ENCODE measurements around the gene MSLN. TPM values are rescaled to one million over a fixed set of nuclear protein-coding genes. Genes with fewer than 3 reads are reported as not detected.

Gene MSLN
- total and polyA plus RNA-seq, 2 donors (not counting 3 experiments of a cell fraction or from before 2014, with no cell fraction given): not detected

- Histone ChIP-seq H3K9ac (replicated peaks; ENCODE audit: extremely low read depth, insufficient read depth, low read length) (no peak overlapping the region), H3K9me1 (replicated peaks; ENCODE audit: control insufficient read depth, extremely low read depth, insufficient read depth, low read length) (no peaks in the 10 kb centered on the region), H3K9me3 (replicated peaks; ENCODE audit: control insufficient read depth, insufficient read depth, low read length) (no peaks in the 10 kb centered on the region), H4K20me1 (replicated peaks; ENCODE audit: control insufficient read depth, extremely low read depth, insufficient read depth, low read length) (no peaks in the 10 kb centered on the region), H3K27ac (ENCODE audit: insufficient read depth, low read depth, low read length) (no peak overlapping the region), H2AFZ (ENCODE audit: low read depth, low read length) (no peak overlapping the region), H3K4me2 (ENCODE audit: insufficient read depth, low read length) (no peak overlapping the region), H3K36me3 (ENCODE audit: control insufficient read depth in 2 of 2, extremely low read depth in 1 of 2, insufficient read depth in 2 of 2, low read length in 2 of 2) (no peaks in the 10 kb centered on the region), H3K4me1 (ENCODE audit: control insufficient read depth, extremely low read depth, insufficient read depth, low read length) (no peaks in the 10 kb centered on the region), H3K79me2 (ENCODE audit: control insufficient read depth, insufficient read depth, low read length) (no peaks in the 10 kb centered on the region), H3K27me3 (ENCODE audit: control insufficient read depth in 2 of 2, insufficient read depth in 2 of 2, low read length in 2 of 2) (peaks cover 11 to 18% of the 10 kb centered on the region in 2 experiments), H3K4me3 (replicated peaks in 1 of 3; ENCODE audit: insufficient read depth in 1 of 3, low read depth in 1 of 3, low read length in 3 of 3) (no peak overlapping the region)
- DNase-seq (ENCODE audit: low read depth, low spot score): no peak
- POLR2A ChIA-PET: no interaction called here
- no TSS peak for BruUV-seq (replicated peaks)
- CTCF ChIA-PET: no interaction called here
- dilution Hi-C loops (cut with MboI; ENCODE audit: extremely low pct_ligation_motif_present, low sequenced_read_pairs) (no loop called here), intact Hi-C loops (cut with micrococcal nuclease) (no loop called here)
- FAIRE-seq: no peak
- TF ChIP-seq POLR2AphosphoS5 (IDR thresholded peaks at IDR 0.05; ENCODE audit: insufficient read depth, low read depth, low read length) (no peak), CTCF (IDR thresholded peaks at IDR 0.05; ENCODE audit: extremely low read depth in 1 of 2, insufficient read depth in 1 of 2, low read depth in 1 of 2, low read length in 2 of 2) (no peak), GATA2 (IDR thresholded peaks at IDR 0.05; ENCODE audit: insufficient read depth, insufficient read length, low read depth, low read length) (no peak), MYC (IDR thresholded peaks at IDR 0.05; ENCODE audit: low read depth, low read length) (no peak), EZH2 (IDR thresholded peaks at IDR 0.05; ENCODE audit: borderline replicate concordance, low read depth, low read length, severe bottlenecking) (no peak), FOS (IDR thresholded peaks at IDR 0.05; ENCODE audit: borderline replicate concordance, insufficient read depth, low read length) (no peak), MAX (IDR thresholded peaks at IDR 0.05; ENCODE audit: insufficient read depth, insufficient read length) (no peak), JUN (IDR thresholded peaks at IDR 0.05; ENCODE audit: borderline replicate concordance, insufficient read depth, insufficient read length, low read depth) (no peak), POLR2A (IDR thresholded peaks at IDR 0.05; ENCODE audit: low read depth, low read length) (no peak)
Observed at GRCh38 chr16:798666-799065, 38.1 kb downstream of the MSLN start.

All from endothelial cell of umbilical vein (primary cell).